H9 (cell line): ENCODE results near the gene ATAT1. TPM values are rescaled to one million over a fixed set of nuclear protein-coding genes. Genes with fewer than 3 reads are reported as not detected.

ENCODE experiments used
- DNase-seq: peaks from one replicate; pipeline ENCODE4 v3.0.0-alpha.2; 2017
- H2AFZ ChIP-seq: one replicate; pipeline ENCODE4 v1.6.1; 2013; ENCODE audit warnings: mild to moderate bottlenecking, low read length, control low read depth, moderate library complexity
- H2AK5ac ChIP-seq: 2 replicates; pipeline ENCODE4 v1.6.1; 2013; ENCODE audit warnings: low read length, control low read depth, mixed read lengths; ENCODE audit not compliant: insufficient read length
- H2BK120ac ChIP-seq: one replicate; pipeline ENCODE4 v1.6.1; 2013; ENCODE audit warnings: low read depth, mild to moderate bottlenecking, low read length, control low read depth, inconsistent platforms; ENCODE audit not compliant: poor library complexity, severe bottlenecking
- H2BK12ac ChIP-seq: 2 replicates; pipeline ENCODE4 v1.6.1; 2013; ENCODE audit warnings: low read length, control low read depth, mixed read lengths, low read depth; ENCODE audit not compliant: insufficient read length
- H2BK15ac ChIP-seq: 2 replicates; pipeline ENCODE4 v1.6.1; 2013; ENCODE audit warnings: low read depth, low read length, control low read depth
- H2BK20ac ChIP-seq: one replicate; pipeline ENCODE4 v1.6.1; 2013; ENCODE audit warnings: low read depth, mild to moderate bottlenecking, low read length, control low read depth, inconsistent platforms; ENCODE audit not compliant: poor library complexity, severe bottlenecking
- H2BK5ac ChIP-seq: 2 replicates; pipeline ENCODE4 v1.6.1; 2013; ENCODE audit warnings: low read length, control low read depth, mixed read lengths; ENCODE audit not compliant: insufficient read length
- H3K14ac ChIP-seq: 2 replicates; pipeline ENCODE4 v1.6.1; 2013; ENCODE audit warnings: low read length, control low read depth; ENCODE audit not compliant: insufficient read depth
- H3K18ac ChIP-seq: 2 replicates; pipeline ENCODE4 v1.6.1; 2013; ENCODE audit warnings: low read depth, mild to moderate bottlenecking, mixed read lengths, low read length, control low read depth; ENCODE audit not compliant: insufficient read length
- H3K23ac ChIP-seq: 2 replicates; pipeline ENCODE4 v1.6.1; 2013; ENCODE audit warnings: low read length, control low read depth, mixed read lengths, low read depth; ENCODE audit not compliant: insufficient read length
- H3K23me2 ChIP-seq: 2 replicates; pipeline ENCODE4 v1.6.1; 2013; ENCODE audit warnings: low read depth, mild to moderate bottlenecking, mixed read lengths, low read length, control low read depth; ENCODE audit not compliant: insufficient read length, poor library complexity, severe bottlenecking
- H3K27ac ChIP-seq: 2 replicates; pipeline ENCODE4 v1.5.1; 2013; ENCODE audit warnings: low read length, control low read depth, mixed read lengths, low read depth; ENCODE audit not compliant: insufficient read length
- H3K27me3 ChIP-seq: 2 replicates; pipeline ENCODE4 v1.6.1; 2013; ENCODE audit warnings: low read length, control low read depth, inconsistent platforms; ENCODE audit not compliant: insufficient read depth
- H3K4ac ChIP-seq: 2 replicates; pipeline ENCODE4 v1.6.1; 2013; ENCODE audit warnings: low read depth, mild to moderate bottlenecking, control low read depth, inconsistent platforms, low read length, moderate library complexity
- H3K4me1 ChIP-seq: 2 replicates; pipeline ENCODE4 v1.6.1; 2013; ENCODE audit warnings: low read length, control low read depth, inconsistent platforms; ENCODE audit not compliant: insufficient read depth
- H3K4me2 ChIP-seq: 2 replicates; pipeline ENCODE4 v1.6.1; 2013; ENCODE audit warnings: low read length, control low read depth, mixed read lengths; ENCODE audit not compliant: insufficient read length, insufficient read depth
- H3K56ac ChIP-seq: 2 replicates; pipeline ENCODE4 v1.6.1; 2013; ENCODE audit warnings: low read depth, mild to moderate bottlenecking, mixed read lengths, low read length, control low read depth; ENCODE audit not compliant: insufficient read length
- H3K79me1 ChIP-seq: 2 replicates; pipeline ENCODE4 v1.6.1; 2013; ENCODE audit warnings: low read depth, mild to moderate bottlenecking, moderate library complexity, low read length, control low read depth, inconsistent platforms; ENCODE audit not compliant: insufficient read depth, poor library complexity, severe bottlenecking
- H3K79me2 ChIP-seq: 2 replicates; pipeline ENCODE4 v1.6.1; 2013; ENCODE audit warnings: low read length, control low read depth, inconsistent platforms; ENCODE audit not compliant: insufficient read depth
- H3K9ac ChIP-seq: 2 replicates; pipeline ENCODE4 v1.6.1; 2013; ENCODE audit warnings: low read length, control low read depth, mixed read lengths; ENCODE audit not compliant: insufficient read length; ENCODE audit errors: extremely low read depth
- H3K9me3 ChIP-seq: one replicate; pipeline ENCODE4 v1.6.1; 2013; ENCODE audit warnings: low read depth, low read length, inconsistent platforms; ENCODE audit not compliant: control insufficient read depth
- H3T11ph ChIP-seq: one replicate; pipeline ENCODE4 v1.6.1; 2013; ENCODE audit warnings: mild to moderate bottlenecking, low read length, control low read depth, inconsistent platforms
- H4K20me1 ChIP-seq: one replicate; pipeline ENCODE4 v1.6.1; 2013; ENCODE audit not compliant: control insufficient read depth, insufficient read length, insufficient read depth
- H4K5ac ChIP-seq: 2 replicates; pipeline ENCODE4 v1.6.1; 2013; ENCODE audit warnings: low read depth, mild to moderate bottlenecking, mixed read lengths, low read length, control low read depth; ENCODE audit not compliant: insufficient read length
- H4K8ac ChIP-seq: replicated peaks from 2 replicates; pipeline ENCODE4 v1.6.1; 2013; ENCODE audit warnings: low read length, control low read depth, mixed read lengths, low read depth; ENCODE audit not compliant: insufficient read length
- H4K91ac ChIP-seq: 2 replicates; pipeline ENCODE4 v1.6.1; 2013; ENCODE audit warnings: low read depth, mild to moderate bottlenecking, moderate library complexity, mixed read lengths, low read length, control low read depth; ENCODE audit not compliant: insufficient read length
- H3K27ac Mint-ChIP-seq, 3 experiments: 2 replicates in 2 of 3; 3 replicates in 1 of 3; pipeline ENCODE4 v1.8.0; 2020 to 2021; ENCODE audit warnings: mixed read lengths in 3 of 3, mild to moderate bottlenecking in 1 of 3, moderate library complexity in 1 of 3
- H3K27me3 Mint-ChIP-seq: 2 replicates; pipeline ENCODE4 v1.8.0; 2021; ENCODE audit warnings: low read depth, mild to moderate bottlenecking, moderate library complexity, mixed read lengths
- H3K36me3 Mint-ChIP-seq, 3 experiments: 2 replicates in 2 of 3; 3 replicates in 1 of 3; pipeline ENCODE4 v1.8.0; 2020 to 2021; ENCODE audit warnings: low read depth in 3 of 3, mixed read lengths in 3 of 3; ENCODE audit not compliant: insufficient read depth in 1 of 3
- H3K4me1 Mint-ChIP-seq, 2 experiments: 2 replicates each; pipeline ENCODE4 v1.8.0; 2020; ENCODE audit warnings: mixed read lengths in 2 of 2
- H3K4me3 Mint-ChIP-seq, 2 experiments: 2 replicates in 1 of 2; 3 replicates in 1 of 2; pipeline ENCODE4 v1.8.0; 2020 to 2021; ENCODE audit warnings: mild to moderate bottlenecking in 2 of 2, mixed read lengths in 2 of 2, moderate library complexity in 1 of 2
- H3K9me3 Mint-ChIP-seq, 2 experiments: 2 replicates in 1 of 2; 3 replicates in 1 of 2; pipeline ENCODE4 v1.8.0; 2020; ENCODE audit warnings: mild to moderate bottlenecking in 2 of 2, mixed read lengths in 2 of 2, moderate library complexity in 1 of 2
- CTCF ChIP-seq: fragments of 200-600 bp; sonication (generic); conservative IDR thresholded peaks from 3 replicates; pipeline ENCODE4 v1.8.0; 2021; ENCODE audit warnings: antibody characterized with exemption, mild to moderate bottlenecking
- WGBS: extraction: QIAGEN DNeasy Blood & Tissue Kit; methylation state at CpG from one replicate; pipeline ENCODE4 v1.1.7; 2013; ENCODE audit warnings: missing lambda C conversion rate, low lambda C conversion rate, mixed read lengths; ENCODE audit not compliant: insufficient read length; ENCODE audit errors: extremely low coverage; 5-methylcytosine and 5-hydroxymethylcytosine counted together
- total RNA-seq: library from RNA; stranded (reverse); gene quantifications from 2 replicates; pipeline ENCODE4 v1.2.1, GENCODE V29; 2021

ATAT1 gene
- total RNA-seq, 1 experiment from 2014 or later = 20.1 TPM

GRCh38 chr6:30655743-30656094, 29.0 kb downstream of the ATAT1 start:
- Histone ChIP-seq H3K79me1 (no peaks in the 10 kb centered on the region), H3K4me2 (no peak overlapping the region), H3K56ac (no peak overlapping the region), H2BK5ac (no peak overlapping the region), H3K27ac (no peak overlapping the region), H4K20me1 (no peaks in the 10 kb centered on the region), H3T11ph (no peak overlapping the region), H4K5ac (no peak overlapping the region), H3K79me2 (no peaks in the 10 kb centered on the region), H2BK15ac (no peak overlapping the region), H4K8ac (no peak overlapping the region), H3K14ac (no peak overlapping the region), H3K9me3 (no peaks in the 10 kb centered on the region), H2AFZ (no peak overlapping the region), H2BK12ac (no peak overlapping the region), H3K23me2 (no peaks in the 10 kb centered on the region), H2BK120ac (no peak overlapping the region), H3K27me3 (no peaks in the 10 kb centered on the region), H3K9ac (no peak overlapping the region), H2AK5ac (no peak overlapping the region), H3K4me1 (no peaks in the 10 kb centered on the region), H4K91ac (no peak overlapping the region), H3K23ac (no peak overlapping the region), H3K18ac (no peak overlapping the region), H2BK20ac (no peak overlapping the region), H3K4ac (no peak overlapping the region)
- Mint-ChIP-seq H3K27me3 (no peaks in the 10 kb centered on the region), H3K4me1 (no peaks in the 10 kb centered on the region), H3K27ac (no peak overlapping the region), H3K9me3 (no peaks in the 10 kb centered on the region), H3K4me3 (no peak overlapping the region), H3K36me3 (peaks cover 30 to 91% (median 72%) of the 10 kb centered on the region in 3 experiments; a peak in 6 of 7 replicates)
- WGBS = no CpG with 5 or more reads among the region's 3 CpGs
- TF ChIP-seq CTCF = no peak
- no peak for DNase-seq
